Calu3 (cell line): ENCODE data around the gene TNFSF12. TPM values are rescaled to one million over a fixed set of nuclear protein-coding genes. Genes with fewer than 3 reads are reported as not detected.

Experiments used
- BruUV-seq: library from RNA; stranded (reverse); fragments of 400-500 nt; replicated peaks from 2 replicates; lab custom pipeline; 2021; lab: Mats Ljungman, UMichigan
- CTCF ChIA-PET: fragments of 300-600 bp; sonication (Branson Sonifier 250); formaldehyde crosslinking; loops from one replicate; lab custom pipeline; 2022; ENCODE audit warnings: antibody characterized with exemption; lab: Charles Lee
- DNase-seq: peaks from one replicate; pipeline ENCODE4 v3.0.0; 2022
- H3K27ac Mint-ChIP-seq: one replicate; pipeline ENCODE4 v1.8.0; 2022; ENCODE audit warnings: mixed read lengths; ENCODE audit not compliant: unreplicated experiment
- H3K27me3 Mint-ChIP-seq: one replicate; pipeline ENCODE4 v1.8.0; 2022; ENCODE audit warnings: mixed read lengths; ENCODE audit not compliant: unreplicated experiment
- H3K36me3 Mint-ChIP-seq: one replicate; pipeline ENCODE4 v1.8.0; 2022; ENCODE audit warnings: mild to moderate bottlenecking, moderate library complexity, mixed read lengths; ENCODE audit not compliant: insufficient read depth, unreplicated experiment
- H3K4me1 Mint-ChIP-seq: one replicate; pipeline ENCODE4 v1.8.0; 2022; ENCODE audit warnings: mild to moderate bottlenecking, low read depth, mixed read lengths; ENCODE audit not compliant: unreplicated experiment
- H3K4me3 Mint-ChIP-seq: one replicate; pipeline ENCODE4 v1.8.0; 2022; ENCODE audit warnings: mild to moderate bottlenecking, low read depth, moderate library complexity, mixed read lengths; ENCODE audit not compliant: unreplicated experiment
- H3K9me3 Mint-ChIP-seq: one replicate; pipeline ENCODE4 v1.8.0; 2022; ENCODE audit warnings: low read depth, mixed read lengths; ENCODE audit not compliant: unreplicated experiment
- CTCF ChIP-seq: fragments of 200-600 bp; IDR thresholded peaks from one replicate; pipeline ENCODE4 v1.8.0; 2022; ENCODE audit warnings: antibody characterized with exemption; ENCODE audit not compliant: unreplicated experiment
- intact Hi-C: fragments of 100-400 bp; cut with micrococcal nuclease; formaldehyde crosslinking; loops from one replicate; pipeline ENCODE4 v1.10.0; 2022; ENCODE audit not compliant: unreplicated experiment
- total RNA-seq: library from RNA; stranded (reverse); gene quantifications from 2 replicates; pipeline ENCODE4 v1.2.3, GENCODE V29; 2022

TNFSF12 gene
- total RNA-seq, 1 experiment from 2014 or later = 7.7 TPM

GRCh38 chr17:7587420-7588151, 38.7 kb downstream of the TNFSF12 start:
- no peak for TF ChIP-seq CTCF
- no peak overlapping the region for H3K27ac Mint-ChIP-seq
- H3K27me3 Mint-ChIP-seq = no peaks in the 10 kb centered on the region
- no peaks in the 10 kb centered on the region for H3K9me3 Mint-ChIP-seq
- H3K36me3 Mint-ChIP-seq = peaks cover 54% of the 10 kb centered on the region
- no TSS peak for BruUV-seq
- no peak overlapping the region for H3K4me3 Mint-ChIP-seq
- intact Hi-C loops = no loop called here
- DNase-seq = no peak
- H3K4me1 Mint-ChIP-seq = no peaks in the 10 kb centered on the region
- CTCF ChIA-PET = interaction anchor here (0.6 kb wide), 2 partner anchors 100 to 130 kb away, joined by 3 read pairs; partner anchors contain the start of genes DNAH2 and WRAP53

DNA sequence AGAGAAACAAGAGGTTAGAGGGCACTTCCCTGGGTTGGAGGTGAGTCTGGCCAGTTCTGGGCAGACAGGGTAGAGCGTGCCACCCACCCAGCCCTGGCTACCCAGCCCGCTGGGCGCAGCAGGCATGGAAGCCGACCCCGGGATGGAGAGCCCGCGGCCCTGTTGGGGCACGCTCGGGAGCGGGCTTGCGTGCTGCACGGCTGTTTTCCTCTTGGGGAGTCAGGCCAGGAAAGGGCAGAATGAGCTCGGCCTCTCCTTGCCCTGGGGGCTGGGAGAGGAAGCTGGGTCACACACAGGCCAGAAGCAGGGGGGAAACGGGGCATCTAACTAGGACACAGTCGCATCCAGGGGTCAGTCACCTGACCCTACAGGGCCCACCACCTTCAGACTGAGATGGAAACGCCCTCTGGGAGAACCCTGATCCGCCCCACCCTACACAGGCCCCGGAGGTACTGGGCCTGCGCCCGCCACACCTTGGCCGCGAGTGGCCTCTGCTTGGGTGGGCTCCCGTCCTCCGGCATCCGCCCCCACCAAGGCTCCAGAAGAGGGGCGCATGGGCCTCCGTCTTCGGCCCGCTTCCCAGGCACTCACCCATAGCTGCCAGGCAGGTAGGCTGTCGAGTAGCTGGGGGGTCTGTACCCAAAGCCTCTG, 39.8 kb downstream of the TNFSF12 start:
- Mint-ChIP-seq H3K27me3 (no peaks in the 10 kb centered on the region), H3K4me3 (no peak overlapping the region), H3K27ac (no peak overlapping the region), H3K4me1 (no peaks in the 10 kb centered on the region), H3K9me3 (no peaks in the 10 kb centered on the region), H3K36me3 (peaks cover 51% of the 10 kb centered on the region)
- no peak for TF ChIP-seq CTCF
- intact Hi-C loops = no loop called here
- no peak for DNase-seq
- BruUV-seq = no TSS peak
- CTCF ChIA-PET = no interaction called here

DNA sequence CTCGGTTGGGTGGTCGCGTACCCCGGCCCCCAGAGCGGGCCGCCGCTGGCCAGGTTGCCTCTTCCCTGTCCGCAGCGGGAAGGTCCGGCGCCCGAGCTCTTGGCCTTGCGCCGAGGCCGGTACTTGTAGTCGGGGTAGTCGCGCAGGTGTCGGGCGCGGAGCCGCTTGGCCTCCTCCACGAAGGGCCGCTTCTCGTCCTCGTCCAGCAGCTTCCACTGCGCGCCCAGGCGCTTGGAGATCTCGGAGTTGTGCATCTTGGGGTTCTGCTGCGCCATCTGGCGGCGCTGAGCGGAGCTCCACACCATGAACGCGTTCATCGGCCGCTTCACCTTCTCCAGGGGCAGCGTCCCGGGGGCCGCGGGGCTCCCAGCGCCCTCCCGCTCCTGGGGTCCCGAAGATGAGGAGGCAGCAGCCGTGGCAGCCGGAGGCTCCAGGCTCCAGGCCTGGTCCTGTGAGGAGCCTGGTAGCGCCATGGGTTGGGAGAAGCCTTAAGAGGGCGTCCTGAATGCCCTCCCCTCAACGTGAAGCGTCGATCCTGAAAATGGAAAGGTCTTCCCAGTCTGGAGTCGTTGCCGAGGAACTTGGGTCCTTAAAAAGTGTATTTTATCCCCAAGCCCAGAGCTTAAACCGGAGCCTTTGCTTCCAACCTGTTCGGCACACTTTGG, 40.5 kb downstream of the TNFSF12 start:
- no TSS peak for BruUV-seq
- Mint-ChIP-seq H3K9me3 (no peaks in the 10 kb centered on the region), H3K4me3 (no peak overlapping the region), H3K27me3 (no peaks in the 10 kb centered on the region), H3K4me1 (no peaks in the 10 kb centered on the region), H3K36me3 (peaks cover 51% of the 10 kb centered on the region), H3K27ac (no peak overlapping the region)
- DNase-seq = no peak
- intact Hi-C loops = no loop called here
- CTCF ChIA-PET = no interaction called here
- TF ChIP-seq CTCF = no peak

DNA sequence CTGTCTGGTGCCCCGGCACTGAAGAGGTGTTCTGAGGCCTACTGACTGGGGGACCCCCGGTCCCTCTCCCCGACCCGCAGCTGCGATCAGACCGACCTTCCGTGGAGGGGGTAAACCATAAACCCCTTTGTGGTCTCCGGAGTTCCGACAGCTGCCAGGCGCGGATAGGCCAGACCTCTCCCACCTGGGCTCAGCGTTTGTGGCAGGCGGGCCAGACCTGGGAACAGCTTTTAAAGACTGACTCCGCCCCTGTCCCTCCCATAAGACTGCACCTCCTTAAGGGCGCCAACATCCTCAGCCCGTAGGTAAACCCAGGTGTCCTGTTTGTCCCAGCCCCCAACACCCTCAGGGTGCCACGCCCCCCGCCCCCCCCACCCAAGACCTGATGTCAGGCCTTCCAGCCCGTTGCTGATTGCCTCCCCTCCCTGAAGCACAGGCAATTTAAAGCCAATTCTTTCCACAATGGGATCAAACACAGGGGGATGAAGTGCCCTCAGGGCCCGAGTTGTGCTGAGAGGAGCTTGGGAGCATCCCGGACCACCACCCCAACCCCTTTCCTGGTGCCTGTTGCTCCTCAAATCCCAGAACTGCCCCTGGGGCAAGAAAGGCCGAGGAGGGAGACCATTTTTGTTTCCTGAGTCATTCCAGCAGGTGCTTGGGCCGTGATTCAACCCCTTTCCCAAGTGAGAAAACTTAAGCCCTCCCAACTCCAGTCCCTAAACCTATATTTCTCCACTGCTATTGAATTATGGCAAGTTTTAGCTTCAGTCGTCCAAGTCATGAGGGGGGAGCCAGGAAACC, 41.2 kb downstream of the TNFSF12 start, which contains the start of gene SOX15:
Gene SOX15, minus strand, starts transcription at position 204 of the 801 bp plus-strand sequence. CDS start 418 bp downstream, outside the sequence.
- CTCF ChIA-PET = no interaction called here
- intact Hi-C loops = no loop called here
- no TSS peak for BruUV-seq
- no peaks in the 10 kb centered on the region for H3K27me3 Mint-ChIP-seq
- H3K9me3 Mint-ChIP-seq = no peaks in the 10 kb centered on the region
- TF ChIP-seq CTCF = no peak
- no peak for DNase-seq
- H3K27ac Mint-ChIP-seq = peak within 1 kb of the TSS; percentile 6
- H3K36me3 Mint-ChIP-seq = peaks cover 47% of the 10 kb centered on the region
- no peaks in the 10 kb centered on the region for H3K4me1 Mint-ChIP-seq
- H3K4me3 Mint-ChIP-seq = no peak within 1 kb of the TSS
